Measurements from ENCODE around the gene PTPRT.

- TF ChIP-seq CTCF (conservative IDR thresholded peaks at IDR 0.05; ENCODE audit: low read depth, low read length) (no peak), RCOR1 (IDR thresholded peaks at IDR 0.05; ENCODE audit: insufficient replicate concordance, low read length) (no peak)
Measured at GRCh38 chr20:42613076-42613475, 576.6 kb downstream of the PTPRT start.

All from IMR-90 (cell line).